Body of pancreas (tissue), 4 donors: ENCODE data around the gene CELSR1. TPM values are rescaled to one million over a fixed set of nuclear protein-coding genes. Genes with fewer than 3 reads are reported as not detected.

Experiments used
- ATAC-seq: fragments of 150-250 bp; one replicate; pipeline ENCODE4 v1.9.1; 2016
- DNase-seq, 4 donors: peaks; one replicate each; pipeline ENCODE4 v3.0.0-alpha.2; 2019
- H3K27ac ChIP-seq, 4 donors: fragments of 200-600 bp; sonication (generic); 1 replicate in 3 of 4; 2 replicates in 1 of 4; pipeline versions ENCODE4 v1.5.1 to v1.6.1; 2016 to 2019; ENCODE audit warnings: mild to moderate bottlenecking in 1 of 4, mixed read lengths in 1 of 4, moderate library complexity in 1 of 4
- H3K27me3 ChIP-seq, 2 donors: fragments of 200-600 bp; sonication (generic); one replicate each; pipeline ENCODE4 v1.6.0; 2016; ENCODE audit warnings: mild to moderate bottlenecking in 1 of 2
- H3K36me3 ChIP-seq, 2 donors: fragments of 200-600 bp; sonication (generic); replicated peaks in 1 of 2; 2 replicates each; pipeline ENCODE4 v1.5.1; 2016; ENCODE audit warnings: low read depth in 2 of 2; ENCODE audit not compliant: insufficient read depth in 1 of 2
- H3K4me1 ChIP-seq: fragments of 200-600 bp; sonication (generic); one replicate; pipeline ENCODE4 v1.6.0; 2016
- H3K4me3 ChIP-seq, 2 donors: fragments of 200-600 bp; sonication (generic); 1 replicate in 1 of 2; 2 replicates in 1 of 2; pipeline ENCODE4 v1.5.1; 2016 to 2019
- H3K9me3 ChIP-seq, 3 donors: fragments of 200-600 bp; sonication (generic); 1 replicate in 2 of 3; 2 replicates in 1 of 3; pipeline ENCODE4 v1.5.1; 2016
- POLR2A ChIP-seq, 3 donors: fragments of 450-650 bp; IDR thresholded peaks; one replicate each; pipeline ENCODE4 v1.6.1; 2016; ENCODE audit warnings: antibody characterized with exemption in 3 of 3, mild to moderate bottlenecking in 2 of 3
- WGBS, 2 donors: methylation state at CpG; one replicate each; pipeline ENCODE4 v1.1.5; 2017; 5-methylcytosine and 5-hydroxymethylcytosine counted together
- intact Hi-C: fragments of 100-400 bp; cut with DNase I; formaldehyde crosslinking; loops from one replicate; pipeline ENCODE4 v1.15.1; 2023
- total RNA-seq, 2 donors: library from RNA; depleted of rRNA; stranded (reverse); fragments of >200 nt; gene quantifications; one replicate each; pipeline ENCODE4 v1.1.0, GENCODE V29; 2016
- TF ChIP-seq, protein P1 (sequence below), 7 experiments: fragments of 450-650 bp in 4 of 7; fragments of 200-600 bp in 3 of 7; sonication (generic) in 3 of 7; IDR thresholded peaks; one replicate each; pipeline ENCODE4 v1.5.1; 2016 to 2019; ENCODE audit warnings: antibody characterized with exemption in 7 of 7

CELSR1 gene
- total RNA-seq, 2 donors from 2014 or later, result 0.66 to 3.6 TPM

DNA sequence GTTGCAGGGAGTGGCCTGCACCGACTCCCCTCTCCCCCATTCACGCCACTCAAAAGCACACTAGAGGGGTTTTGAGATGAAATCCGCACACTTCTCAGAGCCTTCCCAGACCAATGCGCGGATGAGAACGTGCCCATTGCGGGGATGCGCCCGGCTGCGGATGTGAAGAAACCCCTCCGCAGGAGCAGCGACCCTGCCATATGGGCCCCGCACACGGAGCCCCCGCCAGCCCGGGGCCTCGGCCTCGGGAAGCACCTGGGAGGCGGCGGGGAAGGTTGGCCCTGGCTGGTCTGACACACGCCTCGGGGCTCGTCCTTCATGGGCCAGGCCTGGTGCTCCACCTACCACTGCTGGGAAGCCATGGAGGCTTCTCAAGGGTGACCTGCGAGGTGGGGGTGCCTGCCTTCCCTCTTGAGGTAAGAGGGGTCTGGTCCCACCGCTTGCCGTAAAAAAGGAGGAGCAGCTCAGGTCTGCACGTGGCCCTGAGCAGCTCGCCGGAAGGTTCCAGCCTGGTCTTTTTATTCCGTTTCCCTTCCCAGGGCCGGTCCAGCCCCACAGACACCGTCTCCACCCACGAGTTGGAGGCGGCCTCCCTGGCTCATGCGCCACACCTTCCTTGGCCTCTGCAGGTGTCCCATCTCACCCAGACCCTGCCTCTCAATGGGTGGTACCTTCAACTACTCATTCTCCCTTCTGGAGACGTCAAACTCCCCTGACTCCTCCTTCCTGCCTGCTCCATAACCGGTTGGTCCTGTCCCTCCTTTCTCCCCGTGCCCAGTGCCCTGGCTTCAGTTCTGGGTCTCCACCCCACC, 162.6 kb downstream of the CELSR1 start:
- no peak for TF ChIP-seq POLR2A (IDR thresholded peaks at IDR 0.05)
- TF ChIP-seq, protein P1, sequence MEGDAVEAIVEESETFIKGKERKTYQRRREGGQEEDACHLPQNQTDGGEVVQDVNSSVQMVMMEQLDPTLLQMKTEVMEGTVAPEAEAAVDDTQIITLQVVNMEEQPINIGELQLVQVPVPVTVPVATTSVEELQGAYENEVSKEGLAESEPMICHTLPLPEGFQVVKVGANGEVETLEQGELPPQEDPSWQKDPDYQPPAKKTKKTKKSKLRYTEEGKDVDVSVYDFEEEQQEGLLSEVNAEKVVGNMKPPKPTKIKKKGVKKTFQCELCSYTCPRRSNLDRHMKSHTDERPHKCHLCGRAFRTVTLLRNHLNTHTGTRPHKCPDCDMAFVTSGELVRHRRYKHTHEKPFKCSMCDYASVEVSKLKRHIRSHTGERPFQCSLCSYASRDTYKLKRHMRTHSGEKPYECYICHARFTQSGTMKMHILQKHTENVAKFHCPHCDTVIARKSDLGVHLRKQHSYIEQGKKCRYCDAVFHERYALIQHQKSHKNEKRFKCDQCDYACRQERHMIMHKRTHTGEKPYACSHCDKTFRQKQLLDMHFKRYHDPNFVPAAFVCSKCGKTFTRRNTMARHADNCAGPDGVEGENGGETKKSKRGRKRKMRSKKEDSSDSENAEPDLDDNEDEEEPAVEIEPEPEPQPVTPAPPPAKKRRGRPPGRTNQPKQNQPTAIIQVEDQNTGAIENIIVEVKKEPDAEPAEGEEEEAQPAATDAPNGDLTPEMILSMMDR (IDR thresholded peaks at IDR 0.05), result no peak
- 40 to 86% methylated on average over 11 to 37 of the region's 38 CpGs for WGBS, 2 donors
- no peak overlapping the region for H3K4me3 ChIP-seq
- no peaks in the 10 kb centered on the region for H3K27me3 ChIP-seq
- DNase-seq, result peak; percentile 71 to 88 (median 75)
- no peaks in the 10 kb centered on the region for H3K9me3 ChIP-seq
- intact Hi-C loops, result no loop called here
- H3K27ac ChIP-seq, result peak overlapping the region in 3 of 4 donors; percentile 36 to 62 (median 41)
- H3K36me3 ChIP-seq, result no peaks in the 10 kb centered on the region
- peak; percentile 62 for ATAC-seq
- H3K4me1 ChIP-seq, result peaks cover 84% of the 10 kb centered on the region

GRCh38 chr22:46373921-46374662, 163.3 kb downstream of the CELSR1 start:
- WGBS, 2 donors, result 68 to 80% methylated on average over 22 to 31 of the region's 31 CpGs
- DNase-seq (peak in 1 of 4 donors; percentile 18), ATAC-seq (no peak)
- Histone ChIP-seq H3K27ac (peak overlapping the region in 3 of 4 donors; percentile 15 to 62 (median 41)), H3K9me3 (no peaks in the 10 kb centered on the region), H3K27me3 (no peaks in the 10 kb centered on the region), H3K4me1 (peaks cover 77% of the 10 kb centered on the region), H3K36me3 (no peaks in the 10 kb centered on the region), H3K4me3 (no peak overlapping the region)
- TF ChIP-seq, protein P1 (IDR thresholded peaks at IDR 0.05), result no peak
- no peak for TF ChIP-seq POLR2A (IDR thresholded peaks at IDR 0.05)
- intact Hi-C loops, result no loop called here

DNA sequence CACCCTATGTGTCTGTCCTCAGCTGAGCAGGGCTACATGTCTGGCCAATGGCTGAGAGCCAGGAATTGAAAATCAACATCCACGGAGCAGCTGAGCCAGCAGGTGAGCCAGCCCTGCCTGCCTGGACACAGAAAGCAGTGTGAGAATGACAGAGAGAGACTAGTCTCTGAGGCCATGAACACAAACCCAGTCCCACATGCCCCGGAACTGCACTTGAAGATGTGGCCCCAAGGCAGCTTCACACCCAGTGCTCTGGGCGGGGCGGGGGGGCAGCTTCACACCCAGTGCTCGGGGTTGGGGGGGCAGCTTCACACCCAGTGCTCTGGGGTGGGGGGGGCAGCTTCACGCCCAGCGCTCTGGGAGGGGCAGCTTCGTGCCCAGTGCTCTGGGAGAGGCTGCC, 164.3 kb downstream of the CELSR1 start:
- intact Hi-C loops, result no loop called here
- 15 to 49% methylated on average over 4 to 7 of the region's 8 CpGs for WGBS, 2 donors
- H3K9me3 ChIP-seq, result no peaks in the 10 kb centered on the region
- DNase-seq (peak; percentile 49 to 86 (median 76)), ATAC-seq (no peak)
- TF ChIP-seq POLR2A (IDR thresholded peaks at IDR 0.05), result no peak
- TF ChIP-seq, protein P1 (IDR thresholded peaks at IDR 0.05), result no peak
- H3K36me3 ChIP-seq, result no peaks in the 10 kb centered on the region
- H3K4me1 ChIP-seq, result peaks cover 67% of the 10 kb centered on the region
- no peak overlapping the region for H3K27ac ChIP-seq
- no peak overlapping the region for H3K4me3 ChIP-seq
- H3K27me3 ChIP-seq, result no peaks in the 10 kb centered on the region

DNA sequence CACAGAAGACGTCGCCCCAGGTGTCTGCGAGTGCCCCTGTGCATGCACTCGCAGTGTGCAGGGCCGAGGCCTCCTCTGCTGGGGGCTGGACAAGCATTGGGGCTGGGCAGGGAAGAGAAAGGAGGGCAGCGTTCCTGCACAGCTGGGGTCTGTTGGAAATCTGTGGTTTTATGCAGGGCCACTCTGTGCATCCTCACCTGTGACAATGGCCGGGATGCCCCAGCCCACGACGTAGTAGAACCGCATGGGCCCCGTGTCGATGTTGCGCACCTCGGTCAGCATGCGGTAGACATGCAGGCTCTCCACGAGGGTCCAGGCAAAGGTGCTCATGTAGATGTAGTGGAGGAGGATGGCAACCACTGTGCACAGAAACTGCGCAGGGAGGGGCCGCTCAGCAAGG, 164.7 kb downstream of the CELSR1 start:
- no peak for ATAC-seq
- WGBS, 2 donors, result 90% methylated on average over 14 to 18 of the region's 18 CpGs
- peaks cover 62% of the 10 kb centered on the region for H3K4me1 ChIP-seq
- intact Hi-C loops, result no loop called here
- H3K27ac ChIP-seq, result no peak overlapping the region
- no peaks in the 10 kb centered on the region for H3K9me3 ChIP-seq
- DNase-seq, result no peak
- TF ChIP-seq, protein P1 (IDR thresholded peaks at IDR 0.05), result no peak
- no peak for TF ChIP-seq POLR2A (IDR thresholded peaks at IDR 0.05)
- no peaks in the 10 kb centered on the region for H3K36me3 ChIP-seq
- H3K4me3 ChIP-seq, result no peak overlapping the region
- H3K27me3 ChIP-seq, result no peaks in the 10 kb centered on the region
